H9 (cell line): ENCODE results near the gene CCDC187. TPM values are rescaled to one million over a fixed set of nuclear protein-coding genes. Genes with fewer than 3 reads are reported as not detected.

ENCODE experiments used
- DNase-seq: peaks from one replicate; pipeline ENCODE4 v3.0.0-alpha.2; 2017
- H2AFZ ChIP-seq: one replicate; pipeline ENCODE4 v1.6.1; 2013; ENCODE audit warnings: mild to moderate bottlenecking, low read length, control low read depth, moderate library complexity
- H2AK5ac ChIP-seq: 2 replicates; pipeline ENCODE4 v1.6.1; 2013; ENCODE audit warnings: low read length, control low read depth, mixed read lengths; ENCODE audit not compliant: insufficient read length
- H2BK120ac ChIP-seq: one replicate; pipeline ENCODE4 v1.6.1; 2013; ENCODE audit warnings: low read depth, mild to moderate bottlenecking, low read length, control low read depth, inconsistent platforms; ENCODE audit not compliant: poor library complexity, severe bottlenecking
- H2BK12ac ChIP-seq: 2 replicates; pipeline ENCODE4 v1.6.1; 2013; ENCODE audit warnings: low read length, control low read depth, mixed read lengths, low read depth; ENCODE audit not compliant: insufficient read length
- H2BK15ac ChIP-seq: 2 replicates; pipeline ENCODE4 v1.6.1; 2013; ENCODE audit warnings: low read depth, low read length, control low read depth
- H2BK20ac ChIP-seq: one replicate; pipeline ENCODE4 v1.6.1; 2013; ENCODE audit warnings: low read depth, mild to moderate bottlenecking, low read length, control low read depth, inconsistent platforms; ENCODE audit not compliant: poor library complexity, severe bottlenecking
- H2BK5ac ChIP-seq: 2 replicates; pipeline ENCODE4 v1.6.1; 2013; ENCODE audit warnings: low read length, control low read depth, mixed read lengths; ENCODE audit not compliant: insufficient read length
- H3K14ac ChIP-seq: 2 replicates; pipeline ENCODE4 v1.6.1; 2013; ENCODE audit warnings: low read length, control low read depth; ENCODE audit not compliant: insufficient read depth
- H3K18ac ChIP-seq: 2 replicates; pipeline ENCODE4 v1.6.1; 2013; ENCODE audit warnings: low read depth, mild to moderate bottlenecking, mixed read lengths, low read length, control low read depth; ENCODE audit not compliant: insufficient read length
- H3K23ac ChIP-seq: 2 replicates; pipeline ENCODE4 v1.6.1; 2013; ENCODE audit warnings: low read length, control low read depth, mixed read lengths, low read depth; ENCODE audit not compliant: insufficient read length
- H3K23me2 ChIP-seq: 2 replicates; pipeline ENCODE4 v1.6.1; 2013; ENCODE audit warnings: low read depth, mild to moderate bottlenecking, mixed read lengths, low read length, control low read depth; ENCODE audit not compliant: insufficient read length, poor library complexity, severe bottlenecking
- H3K27ac ChIP-seq: 2 replicates; pipeline ENCODE4 v1.5.1; 2013; ENCODE audit warnings: low read length, control low read depth, mixed read lengths, low read depth; ENCODE audit not compliant: insufficient read length
- H3K27me3 ChIP-seq: 2 replicates; pipeline ENCODE4 v1.6.1; 2013; ENCODE audit warnings: low read length, control low read depth, inconsistent platforms; ENCODE audit not compliant: insufficient read depth
- H3K4ac ChIP-seq: 2 replicates; pipeline ENCODE4 v1.6.1; 2013; ENCODE audit warnings: low read depth, mild to moderate bottlenecking, control low read depth, inconsistent platforms, low read length, moderate library complexity
- H3K4me1 ChIP-seq: 2 replicates; pipeline ENCODE4 v1.6.1; 2013; ENCODE audit warnings: low read length, control low read depth, inconsistent platforms; ENCODE audit not compliant: insufficient read depth
- H3K4me2 ChIP-seq: 2 replicates; pipeline ENCODE4 v1.6.1; 2013; ENCODE audit warnings: low read length, control low read depth, mixed read lengths; ENCODE audit not compliant: insufficient read length, insufficient read depth
- H3K56ac ChIP-seq: 2 replicates; pipeline ENCODE4 v1.6.1; 2013; ENCODE audit warnings: low read depth, mild to moderate bottlenecking, mixed read lengths, low read length, control low read depth; ENCODE audit not compliant: insufficient read length
- H3K79me1 ChIP-seq: 2 replicates; pipeline ENCODE4 v1.6.1; 2013; ENCODE audit warnings: low read depth, mild to moderate bottlenecking, moderate library complexity, low read length, control low read depth, inconsistent platforms; ENCODE audit not compliant: insufficient read depth, poor library complexity, severe bottlenecking
- H3K79me2 ChIP-seq: 2 replicates; pipeline ENCODE4 v1.6.1; 2013; ENCODE audit warnings: low read length, control low read depth, inconsistent platforms; ENCODE audit not compliant: insufficient read depth
- H3K9ac ChIP-seq: 2 replicates; pipeline ENCODE4 v1.6.1; 2013; ENCODE audit warnings: low read length, control low read depth, mixed read lengths; ENCODE audit not compliant: insufficient read length; ENCODE audit errors: extremely low read depth
- H3K9me3 ChIP-seq: one replicate; pipeline ENCODE4 v1.6.1; 2013; ENCODE audit warnings: low read depth, low read length, inconsistent platforms; ENCODE audit not compliant: control insufficient read depth
- H3T11ph ChIP-seq: one replicate; pipeline ENCODE4 v1.6.1; 2013; ENCODE audit warnings: mild to moderate bottlenecking, low read length, control low read depth, inconsistent platforms
- H4K20me1 ChIP-seq: one replicate; pipeline ENCODE4 v1.6.1; 2013; ENCODE audit not compliant: control insufficient read depth, insufficient read length, insufficient read depth
- H4K5ac ChIP-seq: 2 replicates; pipeline ENCODE4 v1.6.1; 2013; ENCODE audit warnings: low read depth, mild to moderate bottlenecking, mixed read lengths, low read length, control low read depth; ENCODE audit not compliant: insufficient read length
- H4K8ac ChIP-seq: replicated peaks from 2 replicates; pipeline ENCODE4 v1.6.1; 2013; ENCODE audit warnings: low read length, control low read depth, mixed read lengths, low read depth; ENCODE audit not compliant: insufficient read length
- H4K91ac ChIP-seq: 2 replicates; pipeline ENCODE4 v1.6.1; 2013; ENCODE audit warnings: low read depth, mild to moderate bottlenecking, moderate library complexity, mixed read lengths, low read length, control low read depth; ENCODE audit not compliant: insufficient read length
- H3K27ac Mint-ChIP-seq, 3 experiments: 2 replicates in 2 of 3; 3 replicates in 1 of 3; pipeline ENCODE4 v1.8.0; 2020 to 2021; ENCODE audit warnings: mixed read lengths in 3 of 3, mild to moderate bottlenecking in 1 of 3, moderate library complexity in 1 of 3
- H3K27me3 Mint-ChIP-seq: 2 replicates; pipeline ENCODE4 v1.8.0; 2021; ENCODE audit warnings: low read depth, mild to moderate bottlenecking, moderate library complexity, mixed read lengths
- H3K36me3 Mint-ChIP-seq, 3 experiments: 2 replicates in 2 of 3; 3 replicates in 1 of 3; pipeline ENCODE4 v1.8.0; 2020 to 2021; ENCODE audit warnings: low read depth in 3 of 3, mixed read lengths in 3 of 3; ENCODE audit not compliant: insufficient read depth in 1 of 3
- H3K4me1 Mint-ChIP-seq, 2 experiments: 2 replicates each; pipeline ENCODE4 v1.8.0; 2020; ENCODE audit warnings: mixed read lengths in 2 of 2
- H3K4me3 Mint-ChIP-seq, 2 experiments: 2 replicates in 1 of 2; 3 replicates in 1 of 2; pipeline ENCODE4 v1.8.0; 2020 to 2021; ENCODE audit warnings: mild to moderate bottlenecking in 2 of 2, mixed read lengths in 2 of 2, moderate library complexity in 1 of 2
- H3K9me3 Mint-ChIP-seq, 2 experiments: 2 replicates in 1 of 2; 3 replicates in 1 of 2; pipeline ENCODE4 v1.8.0; 2020; ENCODE audit warnings: mild to moderate bottlenecking in 2 of 2, mixed read lengths in 2 of 2, moderate library complexity in 1 of 2
- CTCF ChIP-seq: fragments of 200-600 bp; sonication (generic); conservative IDR thresholded peaks from 3 replicates; pipeline ENCODE4 v1.8.0; 2021; ENCODE audit warnings: antibody characterized with exemption, mild to moderate bottlenecking
- whole genome bisulfite sequencing: extraction: QIAGEN DNeasy Blood & Tissue Kit; methylation state at CpG from one replicate; pipeline ENCODE4 v1.1.7; 2013; ENCODE audit warnings: missing lambda C conversion rate, low lambda C conversion rate, mixed read lengths; ENCODE audit not compliant: insufficient read length; ENCODE audit errors: extremely low coverage; 5-methylcytosine and 5-hydroxymethylcytosine counted together
- total RNA-seq: library from RNA; stranded (reverse); gene quantifications from 2 replicates; pipeline ENCODE4 v1.2.1, GENCODE V29; 2021

Gene CCDC187
- total RNA-seq, 1 experiment from 2014 or later, result 0.07 TPM

GRCh38 chr9:136325358-136325757, 21.5 kb upstream of the CCDC187 start:
- Histone ChIP-seq H3K23ac (no peak overlapping the region), H3K9ac (no peak overlapping the region), H3K14ac (no peak overlapping the region), H3K9me3 (no peaks in the 10 kb centered on the region), H3K27me3 (no peaks in the 10 kb centered on the region), H4K5ac (no peak overlapping the region), H4K8ac (no peak overlapping the region), H2BK15ac (no peak overlapping the region), H3K79me1 (peaks cover 2% of the 10 kb centered on the region), H2BK5ac (no peak overlapping the region), H2AFZ (no peak overlapping the region), H3K27ac (no peak overlapping the region), H4K20me1 (no peaks in the 10 kb centered on the region), H2BK12ac (no peak overlapping the region), H3K23me2 (no peaks in the 10 kb centered on the region), H4K91ac (no peak overlapping the region), H3K79me2 (peaks cover 2% of the 10 kb centered on the region; the same call in 1 of the 2 replicates), H3K4me2 (no peak overlapping the region), H3K18ac (no peak overlapping the region), H2BK120ac (no peak overlapping the region), H3K4me1 (peaks cover 4% of the 10 kb centered on the region; the same call in 1 of the 2 replicates), H3T11ph (no peak overlapping the region), H3K4ac (no peak overlapping the region), H2AK5ac (no peak overlapping the region), H3K56ac (no peak overlapping the region), H2BK20ac (no peak overlapping the region)
- Mint-ChIP-seq H3K36me3 (no peaks in the 10 kb centered on the region; a peak in 1 of 7 replicates), H3K4me1 (peaks cover 9 to 11% of the 10 kb centered on the region in 2 experiments), H3K4me3 (no peak overlapping the region; a peak in 1 of 5 replicates), H3K9me3 (no peaks in the 10 kb centered on the region; a peak in 1 of 5 replicates), H3K27ac (no peak overlapping the region), H3K27me3 (no peaks in the 10 kb centered on the region; the same call in none of the 2 replicates)
- TF ChIP-seq CTCF, result no peak
- no peak for DNase-seq
- no CpG with 5 or more reads among the region's 13 CpGs for WGBS
